GM19193 (cell line): ENCODE results near the gene RNH1.

Source experiments
- POLR2A ChIP-seq: IDR thresholded peaks from 4 replicates; pipeline ENCODE4 v1.6.1; 2011; ENCODE audit not compliant: insufficient read depth, insufficient read length; ENCODE audit errors: extremely low read depth

Gene RNH1

GRCh38 chr11:453564-453963, 53.5 kb downstream of the RNH1 start:
- TF ChIP-seq POLR2A, result no peak

- no peak for TF ChIP-seq POLR2A
These were observed 54.0 kb downstream of the RNH1 start for GRCh38 chr11:452916-453527.

GRCh38 chr11:452203-452744, 54.8 kb downstream of the RNH1 start:
- no peak for TF ChIP-seq POLR2A

- TF ChIP-seq POLR2A, result no peak
These were observed 55.3 kb downstream of the RNH1 start for GRCh38 chr11:451738-452137.

- TF ChIP-seq POLR2A, result no peak
These were observed 56.1 kb downstream of the RNH1 start for GRCh38 chr11:450809-451451.

- TF ChIP-seq POLR2A, result peak; percentile 71
These were observed 56.9 kb downstream of the RNH1 start, which contains the start of gene PTDSS2 for GRCh38 chr11:449889-450808. Gene PTDSS2, plus strand, starts transcription at chr11:450279. Its CDS starts 177 bp downstream, at chr11:450456.

- TF ChIP-seq POLR2A, result peak; percentile 78
These were observed 58.9 kb downstream of the RNH1 start for GRCh38 chr11:447923-448731.

- TF ChIP-seq POLR2A, result no peak
These were observed 60.2 kb downstream of the RNH1 start for GRCh38 chr11:446891-447290.

GRCh38 chr11:445765-446588, 61.1 kb downstream of the RNH1 start:
- no peak for TF ChIP-seq POLR2A
